Stimulated activated CD4-positive, alpha-beta T cell treated with anti-CD3 and anti-CD28 coated beads, Interleukin-1b, Interleukin-23, amount 100 ng/mL, for 4 hours (primary cell): ENCODE measurements around the gene P2RY8.
"Not testable (repeated sequence)": the region's sequence is repeated elsewhere in the genome, so short reads cannot be mapped to it uniquely, and the experiment has no call there.

Source experiments
- DNase-seq, 2 donors: peaks; one replicate each; pipeline ENCODE4 v3.0.0-alpha.2; 2020; ENCODE audit warnings: low read depth in 2 of 2

P2RY8 gene

DNA sequence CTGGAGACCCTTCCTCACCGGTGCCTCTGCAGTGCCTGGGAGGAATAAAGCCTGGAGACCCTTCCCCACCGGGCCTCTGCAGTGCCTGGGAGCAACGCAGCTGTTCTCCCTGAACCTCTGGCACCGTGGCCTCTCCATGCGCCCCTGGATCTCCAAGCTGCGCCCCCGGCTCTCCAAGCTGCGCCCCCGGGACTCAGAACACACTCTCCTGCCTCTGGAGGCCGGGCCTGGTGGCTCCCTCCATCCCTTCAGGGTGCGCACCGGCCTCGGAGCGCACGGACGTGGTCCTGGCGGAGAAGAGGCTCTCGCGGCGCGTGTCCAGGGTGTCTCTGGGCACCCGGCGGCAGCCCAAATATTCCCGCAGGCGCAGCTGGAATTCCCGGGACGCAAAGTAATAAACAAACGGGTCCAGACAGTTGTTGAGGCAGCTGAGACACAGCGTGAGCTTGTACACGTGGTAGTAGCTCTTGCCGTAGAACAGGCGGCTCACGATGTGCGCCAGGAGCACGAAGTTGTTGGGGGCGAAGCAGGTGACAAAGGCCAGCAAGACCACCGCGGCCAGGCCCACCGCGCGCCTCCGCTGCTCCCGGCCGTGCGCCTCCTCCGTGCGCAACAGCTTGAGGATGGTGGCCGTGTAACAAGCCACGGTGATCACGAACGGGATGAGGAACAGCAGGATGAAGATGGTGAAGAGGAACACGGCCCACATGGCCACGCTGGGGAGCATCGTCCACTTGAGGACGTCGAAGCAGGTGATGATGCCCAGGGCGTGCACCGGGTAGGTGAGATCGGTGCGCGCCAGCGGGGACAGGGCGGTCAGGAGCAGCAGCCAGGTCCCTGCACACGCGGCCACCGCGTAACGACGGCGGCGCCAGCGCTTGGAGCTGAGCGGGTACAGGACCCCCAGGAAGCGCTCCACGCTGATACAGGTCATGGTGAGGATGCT is 71.4 kb downstream of the P2RY8 start:
- DNase-seq = no peak

DNA sequence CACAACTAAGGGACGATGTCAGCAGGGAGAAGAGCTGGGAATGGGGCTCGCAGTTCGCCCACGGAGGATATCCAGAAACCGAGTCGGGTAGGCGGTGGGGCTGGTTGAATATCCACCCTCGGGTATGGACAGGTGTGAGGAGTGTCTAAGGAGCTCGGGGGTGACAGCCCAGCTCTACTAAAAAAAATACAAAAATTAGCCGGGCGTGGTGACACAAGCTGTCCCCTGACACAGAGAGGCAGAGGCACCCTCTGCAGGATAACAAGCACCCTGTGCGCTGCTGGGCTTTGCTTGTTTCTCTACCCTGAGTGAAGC is 72.1 kb downstream of the P2RY8 start:
- no peak for DNase-seq

DNA sequence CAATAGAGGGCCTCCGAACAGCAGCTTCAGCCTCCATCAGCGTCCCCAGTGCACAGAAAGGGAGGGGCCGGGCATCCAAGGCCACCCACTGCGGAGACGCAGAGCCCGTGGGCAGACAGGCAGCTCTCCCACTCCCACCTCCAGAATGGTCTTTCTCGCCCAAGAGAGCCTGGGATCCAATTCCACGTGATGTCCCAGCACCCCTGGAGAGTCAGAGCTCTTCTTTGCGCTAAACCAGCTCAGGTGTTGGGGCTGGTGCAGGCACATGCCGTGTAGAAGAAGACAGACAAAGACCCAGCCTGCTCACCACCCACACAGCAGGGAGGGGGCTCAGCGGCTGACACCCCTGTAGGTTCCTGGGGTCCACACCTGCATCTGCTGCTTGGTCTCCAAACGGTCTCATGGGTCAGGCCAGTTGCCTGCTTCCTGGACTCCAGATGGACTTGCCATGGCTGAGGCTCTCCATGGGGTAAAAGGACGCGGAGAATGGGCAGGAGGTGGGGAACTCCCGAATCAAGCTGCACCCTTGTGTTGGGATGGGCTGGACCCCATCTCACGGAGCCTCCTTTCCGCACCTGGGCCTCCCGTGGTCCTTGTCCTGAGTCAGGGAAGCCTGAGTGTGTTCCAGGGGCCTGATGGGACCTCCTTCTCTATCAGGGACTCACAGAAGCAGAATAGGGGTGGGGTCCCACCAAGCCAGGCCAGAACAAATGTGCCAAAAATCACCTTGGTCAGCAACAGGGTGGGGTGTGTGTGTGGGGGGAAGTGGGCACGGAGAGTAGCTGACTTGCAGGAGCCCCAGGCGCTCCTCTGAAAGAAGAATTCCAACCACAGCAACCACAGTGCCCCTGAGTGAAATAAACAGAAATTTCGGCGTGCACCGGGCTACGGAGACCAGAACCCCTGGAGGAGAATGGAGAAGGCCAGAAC is 72.7 kb downstream of the P2RY8 start:
- no peak for DNase-seq

DNA sequence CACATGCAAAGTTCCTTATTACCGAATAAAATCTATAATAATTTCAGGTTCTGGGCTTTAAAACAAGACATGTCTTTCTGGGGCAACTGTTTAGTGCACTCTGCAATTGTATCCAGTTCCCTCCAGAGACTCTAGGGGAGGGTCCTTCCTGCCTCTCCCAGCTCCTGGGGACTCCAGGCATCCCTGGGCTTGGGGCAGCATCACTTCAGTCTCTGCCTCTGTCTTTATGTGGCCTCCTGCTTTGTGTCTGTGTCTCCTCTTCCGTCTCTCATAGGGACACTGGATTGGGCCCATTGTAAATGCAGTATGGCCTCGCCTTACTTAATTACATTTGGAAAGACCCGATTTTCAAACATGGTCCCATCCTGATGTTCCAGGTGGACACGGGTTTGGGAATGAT is 73.4 kb downstream of the P2RY8 start:
- no peak for DNase-seq

DNA sequence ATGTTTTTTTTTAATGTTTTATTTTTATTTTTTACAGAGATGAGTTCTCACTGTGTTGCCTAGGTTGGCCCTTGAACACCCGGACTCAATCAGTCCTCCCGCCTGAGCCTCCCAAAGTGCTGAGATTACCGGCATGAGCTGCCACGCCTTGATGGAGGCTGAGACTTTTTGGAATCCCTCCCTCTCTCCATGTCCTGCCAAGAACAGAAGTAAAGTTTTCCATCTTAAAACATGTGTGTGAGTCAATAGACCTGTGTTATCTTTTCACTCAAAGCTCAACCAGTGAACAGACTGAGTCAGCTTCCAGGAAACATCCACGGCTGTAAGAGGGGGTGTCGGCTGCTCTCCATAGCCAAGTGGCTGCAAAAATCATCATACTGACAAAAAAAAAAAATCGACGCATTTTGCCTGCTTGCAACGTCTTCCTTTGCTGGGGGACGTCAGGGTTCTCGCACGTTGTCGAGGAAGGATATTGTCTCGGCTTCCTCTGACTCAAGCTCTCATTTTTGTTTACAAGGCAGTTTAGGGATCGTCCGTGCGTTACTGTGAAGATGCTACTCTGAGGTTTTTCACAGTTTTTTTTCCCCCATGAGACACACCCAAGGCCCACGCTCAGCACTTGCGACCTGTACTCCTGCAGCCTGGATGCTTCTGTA is 74.3 kb downstream of the P2RY8 start:
- DNase-seq = peak; percentile 45 to 58

DNA sequence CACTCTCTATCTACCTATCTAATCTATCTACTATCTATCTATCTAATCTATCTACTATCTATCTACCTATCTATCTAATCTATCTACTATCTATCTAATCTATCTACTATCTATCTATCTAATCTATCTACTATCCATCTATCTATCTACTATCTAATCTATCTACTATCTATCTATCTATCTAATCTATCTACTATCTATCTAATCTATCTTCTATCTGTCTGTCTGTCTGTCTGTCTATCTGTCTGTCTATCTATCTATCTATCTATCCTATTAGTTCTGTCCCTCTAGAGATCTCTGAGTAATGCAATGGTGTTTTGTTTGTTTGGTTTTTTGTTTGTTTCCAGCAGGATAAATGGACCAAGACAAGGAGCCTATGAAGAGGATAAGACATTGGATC is 74.9 kb downstream of the P2RY8 start:
- DNase-seq = no peak

DNA sequence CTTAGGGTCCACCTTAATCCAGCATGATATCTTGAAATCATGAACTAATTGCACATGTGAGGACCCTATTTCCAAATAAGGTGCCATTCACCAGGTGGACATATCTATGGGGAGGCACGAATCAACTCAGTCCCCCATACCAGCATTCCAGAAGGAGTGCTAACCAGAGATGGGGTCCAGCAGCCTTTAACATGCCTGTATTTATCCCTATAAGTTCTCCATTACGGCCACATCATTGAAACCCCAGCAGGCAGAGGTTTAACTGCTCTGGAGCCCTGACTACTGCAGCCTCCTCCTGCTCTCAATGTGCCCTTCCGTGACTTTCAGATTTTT is 81.1 kb downstream of the P2RY8 start:
- no peak for DNase-seq

DNA sequence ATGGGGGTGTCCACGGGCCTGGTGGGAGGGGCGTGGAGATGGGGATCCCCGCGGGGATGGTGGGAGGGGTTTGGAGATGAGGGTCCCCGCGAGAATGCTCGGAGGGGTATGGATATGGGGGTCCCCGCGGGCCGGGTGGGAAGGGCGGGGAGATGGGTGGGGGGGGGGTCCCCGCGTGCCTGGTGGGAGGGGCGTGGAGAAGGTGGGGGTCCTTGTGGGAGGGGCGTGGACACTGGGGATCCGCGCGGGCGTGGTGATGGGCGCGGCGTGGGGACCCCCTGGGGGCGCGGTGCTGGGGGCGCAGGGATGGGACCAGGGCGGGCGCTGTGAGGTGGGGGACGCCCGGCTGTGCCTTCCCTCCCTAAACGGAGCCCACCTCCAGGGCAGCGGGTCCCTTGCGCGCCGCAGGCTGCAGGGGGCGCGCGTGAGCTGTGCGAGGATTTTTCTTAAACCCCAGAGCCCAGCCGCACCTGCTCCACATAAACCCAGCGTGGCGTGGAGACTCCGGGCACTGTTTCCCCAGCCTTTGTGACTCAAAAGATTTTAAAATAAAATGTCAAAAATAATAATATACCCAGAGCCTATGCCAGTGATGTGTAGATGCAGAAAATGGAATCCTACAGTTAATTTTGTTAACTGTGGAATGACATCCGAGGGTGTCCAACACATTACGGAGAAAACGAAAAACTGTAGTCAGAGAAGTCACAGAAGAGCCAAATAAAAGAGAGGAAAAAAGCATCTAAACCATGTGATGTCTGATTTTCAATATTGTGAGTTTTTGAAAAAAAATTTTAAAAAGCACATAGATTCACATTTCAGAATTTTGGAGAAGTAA is 82.8 kb downstream of the P2RY8 start:
- DNase-seq = peak; percentile 94 to 95

DNA sequence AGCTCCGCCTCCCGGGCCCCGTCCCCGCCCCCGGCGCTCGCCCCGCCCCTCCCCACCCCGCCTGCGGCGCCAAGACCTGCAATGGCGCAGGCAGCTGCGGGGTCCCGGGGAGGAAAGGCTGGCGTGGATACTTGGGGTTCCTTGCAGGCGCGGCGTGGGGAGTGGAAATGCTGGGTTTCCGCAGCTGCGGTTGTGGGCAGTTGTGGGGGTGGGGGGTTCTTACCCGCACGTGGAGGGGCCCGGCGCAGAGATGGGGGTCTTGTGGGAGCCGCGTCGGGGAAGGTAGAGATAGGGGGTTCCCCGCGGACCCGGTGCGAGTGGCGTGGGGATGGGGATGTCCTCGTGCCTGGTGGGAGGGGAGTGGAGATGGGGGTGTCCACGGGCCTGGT is 83.6 kb downstream of the P2RY8 start:
- no peak for DNase-seq

DNA sequence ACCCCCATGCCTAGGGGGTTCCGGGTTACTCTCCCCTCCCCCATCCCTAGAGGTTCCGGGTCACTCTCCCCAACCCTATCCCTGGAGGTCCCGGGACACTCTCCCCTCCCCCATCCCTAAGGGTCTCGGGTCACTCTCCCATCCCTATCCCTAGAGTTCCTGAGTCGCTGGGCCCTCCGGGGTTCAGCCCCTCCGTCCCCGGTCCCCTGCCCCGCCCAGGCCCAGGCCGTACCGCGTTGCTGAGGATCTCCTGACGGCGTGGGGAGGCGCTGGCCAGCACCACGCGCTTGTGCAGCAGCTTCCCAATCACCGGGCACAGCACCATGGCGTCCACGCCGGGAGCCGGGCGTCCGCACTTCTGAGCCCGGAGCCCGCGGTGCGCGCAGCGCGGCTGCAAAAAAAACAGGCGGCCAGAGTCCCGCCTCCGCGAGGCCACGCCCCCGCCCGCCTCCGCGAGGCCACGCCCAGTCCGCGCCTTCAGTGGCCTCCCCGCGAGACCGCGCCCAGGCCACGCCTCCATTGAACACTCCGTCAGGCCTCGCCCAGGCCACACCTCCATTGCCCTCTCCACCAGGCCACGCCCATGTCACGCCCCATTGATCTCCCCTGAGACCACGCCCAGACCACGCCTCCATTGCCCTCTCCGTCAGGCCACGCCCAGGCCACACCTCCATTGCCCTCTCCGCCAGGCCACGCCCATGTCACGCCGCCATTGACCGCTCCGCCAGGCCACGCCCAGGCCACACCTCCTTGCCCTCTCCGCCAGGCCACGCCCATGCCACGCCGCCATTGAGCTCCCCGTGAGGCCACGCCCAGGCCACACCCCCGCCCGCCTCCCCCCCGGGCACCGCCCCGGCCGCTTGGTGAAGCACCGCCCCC is 84.2 kb downstream of the P2RY8 start, which contains the start of gene ASMTL:
Gene ASMTL, minus strand, starts transcription at position 394 of the 879 bp plus-strand sequence. Its CDS starts 69 bp downstream, at position 325.
- peak; percentile 100 for DNase-seq

DNA sequence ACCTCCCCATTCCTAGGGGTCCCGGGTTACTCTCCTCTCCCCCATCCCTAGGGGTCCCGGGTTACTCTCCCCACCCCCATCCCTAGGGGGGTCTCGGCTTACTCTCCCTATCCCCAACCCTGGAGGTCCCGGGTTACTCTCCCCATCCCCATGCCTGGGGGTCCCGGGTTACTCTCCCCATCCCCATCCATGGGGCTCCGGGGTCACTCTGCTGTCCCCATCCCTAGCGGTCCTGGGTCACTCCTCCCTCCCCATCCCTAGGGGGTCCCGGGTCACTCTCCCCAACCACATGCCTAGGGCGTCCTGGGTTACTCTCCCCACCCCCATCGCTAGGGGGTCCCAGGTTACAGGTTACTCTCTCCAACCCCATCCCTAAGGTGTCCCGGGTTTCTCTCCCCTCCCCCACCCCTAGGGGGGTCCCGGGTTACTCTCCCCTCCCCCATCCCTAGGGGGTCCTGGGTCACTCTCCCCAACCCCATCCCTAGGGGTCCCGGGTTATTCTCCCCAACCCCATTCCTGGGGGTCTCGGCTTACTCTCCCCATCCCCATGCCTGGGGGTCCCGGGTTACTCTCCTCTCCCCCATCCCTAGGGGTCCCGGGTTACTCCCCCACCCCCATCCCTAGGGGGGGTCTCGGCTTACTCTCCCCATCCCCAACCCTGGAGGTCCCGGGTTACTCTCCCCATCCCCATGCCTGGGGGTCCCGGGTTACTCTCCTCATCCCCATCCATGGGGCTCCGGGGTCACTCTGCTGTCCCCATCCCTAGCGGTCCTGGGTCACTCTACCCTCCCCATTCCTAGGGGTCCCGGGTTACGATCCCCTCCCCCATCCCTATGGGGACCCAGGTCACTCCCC is 85.1 kb downstream of the P2RY8 start:
- DNase-seq = no peak

DNA sequence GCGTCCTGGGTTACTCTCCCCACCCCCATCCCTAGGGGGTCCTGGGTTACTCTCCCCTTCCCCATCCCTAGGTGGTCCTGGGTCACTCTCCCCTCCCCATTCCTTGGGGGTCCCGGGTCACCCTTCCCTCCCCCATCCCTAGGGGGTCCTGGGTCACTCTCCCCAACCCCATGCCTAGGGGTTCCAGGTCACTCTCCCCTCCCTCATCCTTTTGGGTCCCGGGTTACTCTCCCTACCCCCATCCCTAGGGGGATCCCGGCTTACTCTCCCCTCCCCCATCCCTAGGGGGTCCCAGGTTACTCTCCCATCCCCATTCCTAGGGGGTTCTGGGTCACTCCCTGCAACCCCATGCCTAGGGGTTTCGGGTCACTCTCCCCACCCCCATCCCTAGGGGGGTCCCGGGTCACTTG is 85.7 kb downstream of the P2RY8 start:
- no peak for DNase-seq

DNA sequence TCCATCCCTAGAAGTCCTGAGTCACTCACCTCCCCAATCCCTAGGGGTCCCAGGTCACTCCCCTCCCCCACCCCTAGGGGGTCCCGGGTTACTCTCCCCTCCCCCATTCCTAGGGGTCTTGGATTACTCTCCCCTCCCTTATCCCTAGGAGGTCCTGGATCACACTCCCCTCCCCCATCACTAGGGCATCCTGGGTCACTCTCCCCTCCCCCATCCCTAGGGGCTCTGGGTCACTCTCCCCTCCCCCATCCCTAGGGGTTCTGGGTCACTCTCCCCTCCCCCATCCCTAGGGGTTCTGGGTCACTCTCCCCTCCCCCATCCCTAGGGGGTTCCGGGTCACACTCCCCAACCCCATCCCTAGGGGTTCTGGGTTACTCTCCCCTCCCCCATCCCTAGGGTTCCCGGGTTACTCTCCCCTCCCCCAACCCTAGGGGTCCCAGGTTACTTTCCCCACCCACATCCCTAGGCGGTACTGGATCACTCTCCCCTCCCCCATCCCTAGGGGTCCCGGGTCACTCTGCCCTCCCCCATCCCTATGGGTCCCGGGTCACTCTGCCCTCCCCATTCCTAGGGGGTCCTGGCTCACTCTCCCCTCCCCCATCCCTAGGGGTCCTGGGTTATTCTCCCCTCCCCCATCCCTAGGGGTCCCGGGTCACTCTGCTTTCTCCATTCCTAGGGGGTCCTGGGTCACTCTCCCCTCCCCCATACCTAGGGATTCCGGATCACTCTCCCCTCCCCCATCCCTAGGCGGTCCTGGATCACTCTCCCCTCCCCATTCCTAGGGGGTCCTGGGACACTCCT is 86.4 kb downstream of the P2RY8 start:
- no peak for DNase-seq

DNA sequence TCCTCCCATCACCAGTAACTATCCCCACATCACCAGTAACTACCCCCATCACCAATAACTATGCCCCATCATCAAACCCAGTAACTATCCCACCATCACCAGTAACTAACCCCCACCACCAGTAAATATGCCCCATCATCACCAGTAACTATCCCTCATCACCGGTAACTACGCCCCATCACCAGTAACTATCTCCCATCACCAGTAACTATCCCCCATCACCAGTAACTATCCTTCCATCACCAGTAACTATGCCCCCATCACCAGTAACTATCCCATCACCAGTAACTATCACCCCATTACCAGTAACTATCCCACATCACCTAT is 87.2 kb downstream of the P2RY8 start:
- DNase-seq = no peak

DNA sequence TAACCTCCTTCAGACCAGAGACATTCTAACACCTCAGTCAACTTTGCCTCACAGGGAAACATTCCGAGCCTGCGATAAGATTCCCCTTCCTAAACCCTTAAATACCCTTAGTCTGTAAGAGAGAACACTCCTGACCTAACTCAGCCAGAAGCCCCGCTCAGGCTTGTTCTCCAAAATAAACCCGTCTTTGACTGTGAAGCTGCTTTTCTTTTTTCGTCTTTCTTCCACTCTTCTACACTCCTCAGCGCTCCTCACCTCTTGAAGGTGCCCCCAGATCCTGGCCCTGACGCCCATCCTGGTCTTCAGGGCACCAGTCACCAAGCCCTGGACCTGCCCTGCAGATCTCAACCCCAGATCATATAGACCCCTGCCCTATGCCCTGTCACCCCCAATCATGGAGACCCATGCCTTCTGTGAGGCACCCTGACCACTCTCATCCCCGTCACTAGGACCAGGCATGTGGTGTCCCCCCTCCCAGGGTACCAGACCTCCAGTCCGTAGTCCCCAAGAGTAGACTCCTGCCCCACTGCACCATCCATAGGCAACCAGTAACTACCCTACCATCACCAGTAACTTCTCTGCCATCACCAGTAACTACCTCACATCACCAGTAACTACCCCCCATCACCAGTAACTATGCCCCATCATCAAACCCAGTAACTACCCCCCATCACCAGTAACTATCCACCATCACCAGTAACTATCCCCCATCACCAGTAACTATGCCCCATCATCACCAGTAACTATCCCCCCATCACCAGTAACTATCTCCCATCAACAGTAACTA is 87.8 kb downstream of the P2RY8 start:
- DNase-seq = no peak

DNA sequence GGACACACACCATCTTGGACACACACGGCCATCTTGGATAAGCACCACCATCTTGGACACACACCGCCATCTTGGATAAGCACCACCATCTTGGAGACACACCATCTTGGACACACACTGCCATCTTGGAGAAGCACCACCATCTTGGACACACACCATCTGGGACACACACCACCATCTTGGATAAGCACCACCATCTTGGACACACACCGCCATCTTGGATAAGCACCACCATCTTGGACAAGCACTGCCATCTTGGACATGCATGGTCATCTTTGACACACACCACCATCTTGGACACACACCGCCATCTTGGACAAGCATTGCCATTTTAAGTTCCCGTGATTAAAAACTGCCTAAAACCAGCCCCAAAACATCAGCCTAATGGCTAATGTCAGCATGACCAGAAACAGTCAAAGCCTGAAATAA is 88.4 kb downstream of the P2RY8 start:
- DNase-seq = not testable (repeated sequence)

DNA sequence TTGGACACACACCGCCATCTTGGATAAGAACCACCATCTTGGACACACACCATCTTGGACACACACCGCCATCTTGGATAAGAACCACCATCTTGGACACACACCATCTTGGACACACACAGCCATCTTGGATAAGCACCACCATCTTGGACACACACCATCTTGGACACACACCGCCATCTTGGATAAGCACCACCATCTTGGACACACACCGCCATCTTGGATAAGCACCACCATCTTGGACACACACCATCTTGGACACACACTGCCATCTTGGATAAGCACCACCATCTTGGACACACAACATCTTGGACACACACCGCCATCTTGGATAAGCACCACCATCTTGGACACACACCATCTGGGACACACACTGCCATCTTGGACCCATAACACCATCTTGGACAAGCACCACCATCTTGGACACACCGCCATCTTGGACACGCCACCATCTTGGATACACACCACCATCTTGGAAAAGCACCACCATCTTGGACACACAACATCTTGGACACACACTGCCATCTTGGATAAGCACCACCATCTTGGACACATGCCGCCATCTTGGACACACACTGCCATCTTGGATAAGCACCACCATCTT is 88.9 kb downstream of the P2RY8 start:
- not testable (repeated sequence) for DNase-seq
